HepG2 (cell line): ENCODE measurements around the gene RASSF7. TPM values are rescaled to one million over a fixed set of nuclear protein-coding genes. Genes with fewer than 3 reads are reported as not detected.

Source experiments
- FOXA1 ChIP-seq, 2 experiments: fragments of 450-650 bp in 1 of 2; sonication (generic) in 1 of 2; formaldehyde crosslinking in 1 of 2; IDR thresholded peaks; 2 replicates each; pipeline versions ENCODE4 v1.4.0 to v1.6.1; 2016 to 2020; ENCODE audit warnings: missing genetic modification reagents in 1 of 2
- FOXM1 ChIP-seq: sonication (generic); formaldehyde crosslinking; IDR thresholded peaks from 2 replicates; pipeline ENCODE4 v1.5.0; 2020; ENCODE audit warnings: missing genetic modification reagents
- NFKB2 ChIP-seq: sonication (generic); formaldehyde crosslinking; IDR thresholded peaks from 2 replicates; pipeline ENCODE4 v1.4.0; 2020; ENCODE audit warnings: missing genetic modification reagents, borderline replicate concordance
- PLRG1 ChIP-seq: fragments of 450-650 bp; conservative IDR thresholded peaks from 2 replicates; pipeline ENCODE4 v1.6.1; 2016
- SIX1 ChIP-seq: sonication (generic); formaldehyde crosslinking; IDR thresholded peaks from 2 replicates; pipeline ENCODE4 v1.4.0; 2020; ENCODE audit warnings: missing genetic modification reagents, borderline replicate concordance
- SRSF9 ChIP-seq: fragments of 200-400 bp; formaldehyde crosslinking; IDR thresholded peaks from 2 replicates; pipeline ENCODE4 v1.6.1; 2018; ENCODE audit warnings: borderline replicate concordance, mild to moderate bottlenecking, low read depth, low read length; ENCODE audit not compliant: insufficient read depth, poor library complexity, severe bottlenecking
- TBL1XR1 ChIP-seq: fragments of 150-350 bp; IDR thresholded peaks from 2 replicates; pipeline ENCODE4 v1.6.1; 2014; ENCODE audit warnings: borderline replicate concordance, low read length; ENCODE audit not compliant: partially characterized antibody
- THAP11 ChIP-seq: IDR thresholded peaks from 2 replicates; pipeline ENCODE4 v1.6.1; 2016; ENCODE audit warnings: missing biosample characterization, missing genetic modification reagents
- ZFY ChIP-seq: sonication (generic); formaldehyde crosslinking; IDR thresholded peaks from 2 replicates; pipeline ENCODE4 v1.4.0; 2020; ENCODE audit warnings: missing genetic modification reagents
- ZNF354B ChIP-seq: sonication (generic); formaldehyde crosslinking; IDR thresholded peaks from 2 replicates; pipeline ENCODE4 v1.8.0; 2022; ENCODE audit warnings: mild to moderate bottlenecking, missing genetic modification reagents
- ZNF549 ChIP-seq: sonication (generic); formaldehyde crosslinking; IDR thresholded peaks from 2 replicates; pipeline ENCODE4 v1.5.0; 2020; ENCODE audit warnings: missing genetic modification reagents
- ZNF841 ChIP-seq: sonication (generic); formaldehyde crosslinking; IDR thresholded peaks from 2 replicates; pipeline ENCODE4 v1.8.1; 2023; ENCODE audit warnings: missing genetic modification reagents, borderline replicate concordance
- polyA plus RNA-seq, 8 experiments: library from polyadenylated mRNA; depleted of rRNA in 3 of 8; stranded (reverse) in 7 of 8; unstranded in 1 of 8; fragments of >200 nt; fragmentation: Illumina TruSeq in 4 of 8; extraction: Trizol in 4 of 8; gene quantifications; 2 replicates each; pipeline versions ENCODE4 v1.2.1 to v1.2.3, GENCODE V29; 2011 to 2016; ENCODE audit warnings: low read depth in 4 of 8, missing spikeins in 1 of 8, mixed read lengths in 1 of 8; ENCODE audit not compliant: insufficient read depth in 1 of 8
- total RNA-seq, 5 experiments: library from RNA; depleted of rRNA; stranded (reverse); fragments of >200 nt; fragmentation: Illumina TruSeq; extraction: Trizol; gene quantifications; 2 replicates each; pipeline ENCODE4 v1.2.3, GENCODE V29; 2016; ENCODE audit warnings: low read depth in 1 of 5
- TF ChIP-seq, protein P1 (sequence below): sonication (generic); formaldehyde crosslinking; IDR thresholded peaks from 2 replicates; pipeline ENCODE4 v1.5.0; 2020; ENCODE audit warnings: mild to moderate bottlenecking, missing genetic modification reagents, borderline replicate concordance
- TF ChIP-seq, protein P2 (sequence below): sonication (generic); formaldehyde crosslinking; IDR thresholded peaks from 2 replicates; pipeline ENCODE4 v1.9.0; 2021; ENCODE audit warnings: missing genetic modification reagents, borderline replicate concordance
- TF ChIP-seq, protein P3 (sequence below): sonication (generic); formaldehyde crosslinking; IDR thresholded peaks from 2 replicates; pipeline ENCODE4 v1.5.0; 2020; ENCODE audit warnings: mild to moderate bottlenecking, missing genetic modification reagents, borderline replicate concordance
- TF ChIP-seq, protein P4 (sequence below): sonication (generic); formaldehyde crosslinking; IDR thresholded peaks from 2 replicates; pipeline ENCODE4 v1.4.0; 2020; ENCODE audit warnings: missing genetic modification reagents

The RASSF7 gene
- total and polyA plus RNA-seq, 2 of the 13 experiments (the other 11 are each of a cell fraction or from before 2014, with no cell fraction given) = 20.2 to 28.6 TPM

DNA sequence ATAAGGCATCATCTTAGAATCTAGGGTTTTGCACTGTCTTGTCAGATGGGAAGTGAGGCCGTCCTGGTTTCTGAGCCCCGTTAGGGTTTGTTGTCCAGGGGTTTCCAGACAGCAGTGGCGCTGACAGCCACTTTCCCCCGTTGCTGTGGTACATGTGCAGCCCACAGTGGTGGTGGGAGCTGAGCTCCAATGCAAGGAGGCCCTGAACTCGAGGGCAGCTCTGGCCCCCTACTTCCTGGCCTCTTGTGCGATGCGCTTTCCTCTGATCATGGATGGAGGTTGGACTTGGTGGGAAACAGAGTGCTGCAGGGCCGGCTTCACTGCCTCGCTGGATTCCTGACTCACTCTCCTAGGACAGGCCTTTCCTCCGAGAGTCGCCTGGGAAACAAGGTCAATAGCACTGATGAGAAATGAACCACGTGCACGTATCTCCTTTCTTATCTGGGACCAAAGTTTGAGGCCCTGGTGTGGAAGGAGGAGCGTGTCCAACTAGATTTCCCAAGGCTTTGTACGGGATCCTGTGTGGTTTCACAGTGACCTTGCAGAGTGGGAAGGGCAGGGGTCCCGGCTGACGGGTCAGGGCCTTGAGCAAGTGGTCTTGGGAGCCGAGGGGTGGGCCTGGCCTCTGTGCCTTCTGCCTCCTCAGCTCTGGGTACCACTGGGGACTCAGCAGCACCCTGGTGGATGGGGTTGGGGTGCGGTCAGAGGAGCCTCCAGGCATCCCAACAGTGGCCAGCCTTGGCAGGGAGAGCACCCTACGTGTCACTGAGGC, 19.2 kb downstream of the RASSF7 start (continued):
- TF ChIP-seq, protein P1, sequence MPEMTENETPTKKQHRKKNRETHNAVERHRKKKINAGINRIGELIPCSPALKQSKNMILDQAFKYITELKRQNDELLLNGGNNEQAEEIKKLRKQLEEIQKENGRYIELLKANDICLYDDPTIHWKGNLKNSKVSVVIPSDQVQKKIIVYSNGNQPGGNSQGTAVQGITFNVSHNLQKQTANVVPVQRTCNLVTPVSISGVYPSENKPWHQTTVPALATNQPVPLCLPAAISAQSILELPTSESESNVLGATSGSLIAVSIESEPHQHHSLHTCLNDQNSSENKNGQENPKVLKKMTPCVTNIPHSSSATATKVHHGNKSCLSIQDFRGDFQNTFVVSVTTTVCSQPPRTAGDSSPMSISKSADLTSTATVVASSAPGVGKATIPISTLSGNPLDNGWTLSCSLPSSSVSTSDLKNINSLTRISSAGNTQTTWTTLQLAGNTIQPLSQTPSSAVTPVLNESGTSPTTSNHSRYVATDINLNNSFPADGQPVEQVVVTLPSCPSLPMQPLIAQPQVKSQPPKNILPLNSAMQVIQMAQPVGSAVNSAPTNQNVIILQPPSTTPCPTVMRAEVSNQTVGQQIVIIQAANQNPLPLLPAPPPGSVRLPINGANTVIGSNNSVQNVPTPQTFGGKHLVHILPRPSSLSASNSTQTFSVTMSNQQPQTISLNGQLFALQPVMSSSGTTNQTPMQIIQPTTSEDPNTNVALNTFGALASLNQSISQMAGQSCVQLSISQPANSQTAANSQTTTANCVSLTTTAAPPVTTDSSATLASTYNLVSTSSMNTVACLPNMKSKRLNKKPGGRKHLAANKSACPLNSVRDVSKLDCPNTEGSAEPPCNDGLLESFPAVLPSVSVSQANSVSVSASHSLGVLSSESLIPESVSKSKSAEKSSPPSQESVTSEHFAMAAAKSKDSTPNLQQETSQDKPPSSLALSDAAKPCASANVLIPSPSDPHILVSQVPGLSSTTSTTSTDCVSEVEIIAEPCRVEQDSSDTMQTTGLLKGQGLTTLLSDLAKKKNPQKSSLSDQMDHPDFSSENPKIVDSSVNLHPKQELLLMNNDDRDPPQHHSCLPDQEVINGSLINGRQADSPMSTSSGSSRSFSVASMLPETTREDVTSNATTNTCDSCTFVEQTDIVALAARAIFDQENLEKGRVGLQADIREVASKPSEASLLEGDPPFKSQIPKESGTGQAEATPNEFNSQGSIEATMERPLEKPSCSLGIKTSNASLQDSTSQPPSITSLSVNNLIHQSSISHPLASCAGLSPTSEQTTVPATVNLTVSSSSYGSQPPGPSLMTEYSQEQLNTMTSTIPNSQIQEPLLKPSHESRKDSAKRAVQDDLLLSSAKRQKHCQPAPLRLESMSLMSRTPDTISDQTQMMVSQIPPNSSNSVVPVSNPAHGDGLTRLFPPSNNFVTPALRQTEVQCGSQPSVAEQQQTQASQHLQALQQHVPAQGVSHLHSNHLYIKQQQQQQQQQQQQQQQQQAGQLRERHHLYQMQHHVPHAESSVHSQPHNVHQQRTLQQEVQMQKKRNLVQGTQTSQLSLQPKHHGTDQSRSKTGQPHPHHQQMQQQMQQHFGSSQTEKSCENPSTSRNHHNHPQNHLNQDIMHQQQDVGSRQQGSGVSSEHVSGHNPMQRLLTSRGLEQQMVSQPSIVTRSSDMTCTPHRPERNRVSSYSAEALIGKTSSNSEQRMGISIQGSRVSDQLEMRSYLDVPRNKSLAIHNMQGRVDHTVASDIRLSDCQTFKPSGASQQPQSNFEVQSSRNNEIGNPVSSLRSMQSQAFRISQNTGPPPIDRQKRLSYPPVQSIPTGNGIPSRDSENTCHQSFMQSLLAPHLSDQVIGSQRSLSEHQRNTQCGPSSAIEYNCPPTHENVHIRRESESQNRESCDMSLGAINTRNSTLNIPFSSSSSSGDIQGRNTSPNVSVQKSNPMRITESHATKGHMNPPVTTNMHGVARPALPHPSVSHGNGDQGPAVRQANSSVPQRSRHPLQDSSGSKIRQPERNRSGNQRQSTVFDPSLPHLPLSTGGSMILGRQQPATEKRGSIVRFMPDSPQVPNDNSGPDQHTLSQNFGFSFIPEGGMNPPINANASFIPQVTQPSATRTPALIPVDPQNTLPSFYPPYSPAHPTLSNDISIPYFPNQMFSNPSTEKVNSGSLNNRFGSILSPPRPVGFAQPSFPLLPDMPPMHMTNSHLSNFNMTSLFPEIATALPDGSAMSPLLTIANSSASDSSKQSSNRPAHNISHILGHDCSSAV (CRISPR knock-in tag) = no peak
- TF ChIP-seq, protein P2, sequence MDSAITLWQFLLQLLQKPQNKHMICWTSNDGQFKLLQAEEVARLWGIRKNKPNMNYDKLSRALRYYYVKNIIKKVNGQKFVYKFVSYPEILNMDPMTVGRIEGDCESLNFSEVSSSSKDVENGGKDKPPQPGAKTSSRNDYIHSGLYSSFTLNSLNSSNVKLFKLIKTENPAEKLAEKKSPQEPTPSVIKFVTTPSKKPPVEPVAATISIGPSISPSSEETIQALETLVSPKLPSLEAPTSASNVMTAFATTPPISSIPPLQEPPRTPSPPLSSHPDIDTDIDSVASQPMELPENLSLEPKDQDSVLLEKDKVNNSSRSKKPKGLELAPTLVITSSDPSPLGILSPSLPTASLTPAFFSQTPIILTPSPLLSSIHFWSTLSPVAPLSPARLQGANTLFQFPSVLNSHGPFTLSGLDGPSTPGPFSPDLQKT (CRISPR knock-in tag) = no peak
- TF ChIP-seq ZNF354B = no peak
- TF ChIP-seq FOXA1 (IDR thresholded peaks at IDR 0.05) = no peak
- peak; percentile 79 for TF ChIP-seq FOXA1 (CRISPR knock-in tag; IDR thresholded peaks at IDR 0.05)
- TF ChIP-seq, protein P3, sequence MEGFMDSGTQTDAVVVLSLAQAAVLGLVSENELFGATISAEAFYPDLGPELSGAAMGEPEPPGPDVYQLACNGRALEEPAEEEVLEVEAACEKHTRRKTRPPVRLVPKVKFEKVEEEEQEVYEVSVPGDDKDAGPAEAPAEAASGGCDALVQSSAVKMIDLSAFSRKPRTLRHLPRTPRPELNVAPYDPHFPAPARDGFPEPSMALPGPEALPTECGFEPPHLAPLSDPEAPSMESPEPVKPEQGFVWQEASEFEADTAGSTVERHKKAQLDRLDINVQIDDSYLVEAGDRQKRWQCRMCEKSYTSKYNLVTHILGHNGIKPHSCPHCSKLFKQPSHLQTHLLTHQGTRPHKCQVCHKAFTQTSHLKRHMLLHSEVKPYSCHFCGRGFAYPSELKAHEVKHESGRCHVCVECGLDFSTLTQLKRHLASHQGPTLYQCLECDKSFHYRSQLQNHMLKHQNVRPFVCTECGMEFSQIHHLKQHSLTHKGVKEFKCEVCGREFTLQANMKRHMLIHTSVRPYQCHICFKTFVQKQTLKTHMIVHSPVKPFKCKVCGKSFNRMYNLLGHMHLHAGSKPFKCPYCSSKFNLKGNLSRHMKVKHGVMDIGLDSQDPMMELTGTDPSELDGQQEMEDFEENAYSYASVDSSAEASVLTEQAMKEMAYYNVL (CRISPR knock-in tag) = no peak
- TF ChIP-seq PLRG1 = no peak
- TF ChIP-seq TBL1XR1 = no peak
- no peak for TF ChIP-seq ZNF841 (CRISPR knock-in tag)
- TF ChIP-seq SRSF9 = no peak
- TF ChIP-seq, protein P4, sequence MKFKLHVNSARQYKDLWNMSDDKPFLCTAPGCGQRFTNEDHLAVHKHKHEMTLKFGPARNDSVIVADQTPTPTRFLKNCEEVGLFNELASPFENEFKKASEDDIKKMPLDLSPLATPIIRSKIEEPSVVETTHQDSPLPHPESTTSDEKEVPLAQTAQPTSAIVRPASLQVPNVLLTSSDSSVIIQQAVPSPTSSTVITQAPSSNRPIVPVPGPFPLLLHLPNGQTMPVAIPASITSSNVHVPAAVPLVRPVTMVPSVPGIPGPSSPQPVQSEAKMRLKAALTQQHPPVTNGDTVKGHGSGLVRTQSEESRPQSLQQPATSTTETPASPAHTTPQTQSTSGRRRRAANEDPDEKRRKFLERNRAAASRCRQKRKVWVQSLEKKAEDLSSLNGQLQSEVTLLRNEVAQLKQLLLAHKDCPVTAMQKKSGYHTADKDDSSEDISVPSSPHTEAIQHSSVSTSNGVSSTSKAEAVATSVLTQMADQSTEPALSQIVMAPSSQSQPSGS (CRISPR knock-in tag) = no peak
- TF ChIP-seq THAP11 (CRISPR knock-in tag) = peak; percentile 49; the same call in 1 of the 2 replicates
- peak; percentile 81 for TF ChIP-seq ZFY (CRISPR knock-in tag)
- no peak for TF ChIP-seq NFKB2 (CRISPR knock-in tag)
- TF ChIP-seq ZNF549 (CRISPR knock-in tag) = no peak
- peak; percentile 58; the same call in 1 of the 2 replicates for TF ChIP-seq SIX1 (CRISPR knock-in tag)
- no peak for TF ChIP-seq FOXM1 (CRISPR knock-in tag)
